HepG2 (cell line): ENCODE measurements around the gene SLC27A2. TPM values are rescaled to one million over a fixed set of nuclear protein-coding genes. Genes with fewer than 3 reads are reported as not detected.

Experiments
- ATAC-seq: fragments of 200-7000 bp; cut with Tn5 transposase; 3 replicates; pipeline ENCODE4 v1.9.1; 2020; ENCODE audit warnings: mild to moderate bottlenecking, moderate library complexity
- BruUV-seq: library from RNA; stranded (reverse); fragments of 400-500 nt; replicated peaks from 2 replicates; lab custom pipeline; 2021; lab: Mats Ljungman, UMichigan
- CTCF ChIA-PET: fragments of 300-600 bp; formaldehyde crosslinking; extraction: SDS; loops from one replicate; lab custom pipeline; 2021; ENCODE audit warnings: low total read pairs, inconsistent platforms, low intra/inter-chr PET ratio; lab: Yijun Ruan, JAX
- POLR2A ChIA-PET: fragments of 350-600 bp; sonication (Branson Sonifier 250); formaldehyde crosslinking; loops from one replicate; lab custom pipeline; 2020; ENCODE audit warnings: antibody characterized with exemption, inconsistent platforms; lab: Yijun Ruan, JAX
- DNase-seq: peaks from one replicate; pipeline ENCODE4 v3.0.0-alpha.2; 2015; ENCODE audit warnings: low spot score
- FAIRE-seq: peaks from 3 replicates; lab custom pipeline; 2011; peaks lifted over from hg19 to GRCh38; lab: Jason Lieb, UNC
- H2AFZ ChIP-seq: one replicate; pipeline ENCODE4 v1.6.1; 2011; ENCODE audit warnings: low read length, inconsistent platforms
- H3K27ac ChIP-seq: fragments of 300-600 bp; 3 replicates; pipeline ENCODE4 v1.8.0; 2011; ENCODE audit warnings: mixed run types, mild to moderate bottlenecking, mixed read lengths, low read length, inconsistent platforms; ENCODE audit not compliant: insufficient read depth; ENCODE audit errors: extremely low read length
- H3K27me3 ChIP-seq, 2 experiments: fragments of 200-600 bp in 1 of 2; 2 replicates in 1 of 2; 3 replicates in 1 of 2; pipeline versions ENCODE4 v1.6.0 to v1.8.0; 2011; ENCODE audit warnings: low read length in 2 of 2, mild to moderate bottlenecking in 2 of 2, moderate library complexity in 2 of 2, inconsistent platforms in 1 of 2; ENCODE audit not compliant: insufficient read depth in 2 of 2, control insufficient read depth in 1 of 2
- H3K36me3 ChIP-seq, 2 experiments: fragments of 200-600 bp in 1 of 2; replicated peaks in 1 of 2; 2 replicates in 1 of 2; 3 replicates in 1 of 2; pipeline versions ENCODE4 v1.5.1 to v1.8.0; 2011; ENCODE audit warnings: low read length in 2 of 2, inconsistent platforms in 1 of 2; ENCODE audit not compliant: insufficient read depth in 2 of 2, control insufficient read depth in 1 of 2
- H3K4me1 ChIP-seq: 2 replicates; pipeline ENCODE4 v1.5.1; 2012; ENCODE audit warnings: low read length, inconsistent platforms; ENCODE audit not compliant: insufficient read depth
- H3K4me2 ChIP-seq: 2 replicates; pipeline ENCODE4 v1.6.0; 2011; ENCODE audit warnings: low read depth, low read length, inconsistent platforms
- H3K4me3 ChIP-seq, 3 experiments: fragments of 200-600 bp in 1 of 3; sonication (generic), shearing (Covaris generic) in 1 of 3; replicated peaks in 1 of 3; 2 replicates each; pipeline ENCODE4 v1.5.1; 2011 to 2016; ENCODE audit warnings: low read length in 3 of 3, inconsistent platforms in 2 of 3, low read depth in 2 of 3, mild to moderate bottlenecking in 2 of 3, control low read depth in 1 of 3, mixed read lengths in 1 of 3; ENCODE audit not compliant: insufficient read depth in 1 of 3
- H3K79me2 ChIP-seq: one replicate; pipeline ENCODE4 v1.6.1; 2011; ENCODE audit warnings: low read length, inconsistent platforms; ENCODE audit not compliant: insufficient read depth
- H3K9ac ChIP-seq: 2 replicates; pipeline ENCODE4 v1.6.0; 2011; ENCODE audit warnings: mild to moderate bottlenecking, low read depth, low read length, inconsistent platforms; ENCODE audit not compliant: insufficient read depth
- H3K9me3 ChIP-seq: 2 replicates; pipeline ENCODE4 v1.5.1; 2012; ENCODE audit warnings: mild to moderate bottlenecking, low read length
- H4K20me1 ChIP-seq: 2 replicates; pipeline ENCODE4 v1.6.0; 2011; ENCODE audit warnings: inconsistent platforms, mild to moderate bottlenecking, low read length, moderate library complexity; ENCODE audit not compliant: insufficient read depth
- MEIS2 ChIP-seq: sonication (generic); formaldehyde crosslinking; IDR thresholded peaks from 2 replicates; pipeline ENCODE4 v1.9.0; 2021; ENCODE audit warnings: mild to moderate bottlenecking, missing genetic modification reagents
- MTA3 ChIP-seq: sonication (generic); formaldehyde crosslinking; IDR thresholded peaks from 2 replicates; pipeline ENCODE4 v1.4.0; 2020; ENCODE audit warnings: missing genetic modification reagents
- NFKBIZ ChIP-seq: IDR thresholded peaks from 2 replicates; pipeline ENCODE4 v1.6.1; 2018; ENCODE audit warnings: missing genetic modification reagents, missing compliant biosample characterization
- NR1H2 ChIP-seq: sonication (generic); formaldehyde crosslinking; IDR thresholded peaks from 2 replicates; pipeline ENCODE4 v1.8.1; 2022; ENCODE audit warnings: low read depth, missing genetic modification reagents, borderline replicate concordance
- PBX2 ChIP-seq: IDR thresholded peaks from 2 replicates; pipeline ENCODE4 v1.6.1; 2016; ENCODE audit warnings: control low read depth
- RFX1 ChIP-seq: fragments of 450-650 bp; IDR thresholded peaks from 2 replicates; pipeline ENCODE4 v1.6.1; 2017
- SP4 ChIP-seq: sonication (generic); formaldehyde crosslinking; IDR thresholded peaks from 2 replicates; pipeline ENCODE4 v1.8.1; 2023; ENCODE audit warnings: mild to moderate bottlenecking, missing genetic modification reagents
- ZBTB21 ChIP-seq: sonication (generic); formaldehyde crosslinking; IDR thresholded peaks from 2 replicates; pipeline ENCODE4 v1.4.0; 2020; ENCODE audit warnings: missing genetic modification reagents
- ZNF10 ChIP-seq: sonication (generic); formaldehyde crosslinking; IDR thresholded peaks from 2 replicates; pipeline ENCODE4 v1.4.0; 2020; ENCODE audit warnings: mild to moderate bottlenecking, low read depth, missing genetic modification reagents, borderline replicate concordance
- ZNF260 ChIP-seq: sonication (generic); formaldehyde crosslinking; IDR thresholded peaks from 2 replicates; pipeline ENCODE4 v1.4.0; 2020; ENCODE audit warnings: missing genetic modification reagents, low read depth, mild to moderate bottlenecking, borderline replicate concordance
- ZNF292 ChIP-seq: sonication (generic); formaldehyde crosslinking; IDR thresholded peaks from 2 replicates; pipeline ENCODE4 v1.8.1; 2022; ENCODE audit warnings: mild to moderate bottlenecking, low read depth, missing genetic modification reagents, borderline replicate concordance
- WGBS: methylation state at CpG from one replicate; pipeline ENCODE4 v1.1.6; 2017; ENCODE audit warnings: low lambda C conversion rate; 5-methylcytosine and 5-hydroxymethylcytosine counted together
- in situ Hi-C: cut with HindIII; loops from 2 replicates; pipeline ENCODE4 v1.10.0; 2017; ENCODE audit warnings: low pct_unique_long_range_greater_than_20kb; ENCODE audit not compliant: extremely low pct_ligation_motif_present
- intact Hi-C: fragments of 100-400 bp; cut with micrococcal nuclease; formaldehyde crosslinking; loops from one replicate; pipeline ENCODE4 v1.10.0; 2022; ENCODE audit not compliant: unreplicated experiment
- polyA plus RNA-seq, 8 experiments: library from polyadenylated mRNA; depleted of rRNA in 3 of 8; stranded (reverse) in 7 of 8; unstranded in 1 of 8; fragments of >200 nt; fragmentation: Illumina TruSeq in 4 of 8; extraction: Trizol in 4 of 8; gene quantifications; 2 replicates each; pipeline versions ENCODE4 v1.2.1 to v1.2.3, GENCODE V29; 2011 to 2016; ENCODE audit warnings: low read depth in 4 of 8, missing spikeins in 1 of 8, mixed read lengths in 1 of 8; ENCODE audit not compliant: insufficient read depth in 1 of 8
- total RNA-seq, 5 experiments: library from RNA; depleted of rRNA; stranded (reverse); fragments of >200 nt; fragmentation: Illumina TruSeq; extraction: Trizol; gene quantifications; 2 replicates each; pipeline ENCODE4 v1.2.3, GENCODE V29; 2016; ENCODE audit warnings: low read depth in 1 of 5
- TF ChIP-seq, protein P1 (sequence below): sonication (generic); formaldehyde crosslinking; IDR thresholded peaks from 2 replicates; pipeline ENCODE4 v1.4.0; 2020; ENCODE audit warnings: missing genetic modification reagents

The SLC27A2 gene
- total and polyA plus RNA-seq, 2 of the 13 experiments (the other 11 are each of a cell fraction or from before 2014, with no cell fraction given), result 14.6 to 23.4 TPM

DNA sequence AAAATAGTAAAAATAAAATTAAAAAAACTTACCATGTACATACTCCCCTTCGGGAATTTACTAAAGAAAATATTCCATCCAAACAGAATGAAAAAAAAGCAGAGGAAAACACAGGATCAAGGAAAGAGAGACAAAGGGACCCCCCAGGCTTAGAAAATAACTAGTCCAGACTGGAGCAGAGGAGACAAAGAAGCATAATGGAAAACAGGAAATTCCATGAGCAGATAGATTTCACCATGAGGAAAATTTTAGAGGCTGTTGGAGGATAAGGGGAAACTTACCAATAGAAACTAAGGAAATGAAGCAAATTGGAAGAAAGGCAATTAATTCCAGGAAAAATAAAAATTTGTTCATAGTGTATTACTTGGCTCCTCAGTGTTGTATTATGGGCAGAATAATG lies 36.7 kb downstream of the SLC27A2 start:
- H3K9me3 ChIP-seq, result no peaks in the 10 kb centered on the region
- ATAC-seq, result no peak
- ChIA-PET POLR2A (no interaction called here), CTCF (no interaction called here)
- no peak overlapping the region for H2AFZ ChIP-seq
- TF ChIP-seq NR1H2 (no peak), ZBTB21 (CRISPR knock-in tag) (no peak), ZNF10 (CRISPR knock-in tag) (no peak), SP4 (CRISPR knock-in tag) (no peak), ZNF260 (CRISPR knock-in tag) (no peak), RFX1 (no peak), NFKBIZ (CRISPR knock-in tag) (no peak), ZNF292 (CRISPR knock-in tag) (no peak)
- H3K36me3 ChIP-seq, result peaks cover 0 to 8% of the 10 kb centered on the region in 2 experiments; a peak in 3 of 5 replicates
- no peak overlapping the region for H3K9ac ChIP-seq
- 100% methylated on average over 1 of the region's 1 CpG for WGBS
- no peaks in the 10 kb centered on the region for H4K20me1 ChIP-seq
- intact Hi-C loops (no loop called here), in situ Hi-C loops (no loop called here)
- peaks cover 14% of the 10 kb centered on the region for H3K4me1 ChIP-seq
- no peak for FAIRE-seq
- DNase-seq, result no peak
- no peaks in the 10 kb centered on the region for H3K79me2 ChIP-seq
- no peaks in the 10 kb centered on the region for H3K27me3 ChIP-seq
- H3K4me3 ChIP-seq, result no peak overlapping the region
- no TSS peak for BruUV-seq
- no peak overlapping the region for H3K4me2 ChIP-seq
- no peak overlapping the region for H3K27ac ChIP-seq

DNA sequence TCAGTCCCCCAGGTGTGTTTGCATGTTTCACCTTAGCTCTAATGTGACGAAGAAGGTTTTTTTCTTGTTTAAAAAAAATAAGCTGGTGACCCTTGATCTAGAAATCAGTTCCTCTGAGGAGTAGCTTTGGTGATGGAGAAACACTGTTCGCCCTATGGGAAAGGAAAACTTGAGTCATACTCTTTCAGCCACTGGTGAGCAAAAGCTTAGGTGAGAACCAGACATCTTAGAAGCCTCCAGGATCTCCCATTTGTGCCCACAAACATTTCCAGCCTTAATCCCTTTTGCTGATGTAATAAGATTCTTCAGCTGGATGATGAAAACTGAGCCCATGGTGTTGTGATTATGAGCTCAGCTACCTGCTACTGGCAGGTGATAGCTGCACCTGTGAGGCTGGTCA lies 37.8 kb downstream of the SLC27A2 start:
- H3K79me2 ChIP-seq, result no peaks in the 10 kb centered on the region
- H3K9ac ChIP-seq, result no peak overlapping the region
- no peak for TF ChIP-seq MTA3 (CRISPR knock-in tag)
- TF ChIP-seq MEIS2 (CRISPR knock-in tag), result no peak
- TF ChIP-seq, protein P1, sequence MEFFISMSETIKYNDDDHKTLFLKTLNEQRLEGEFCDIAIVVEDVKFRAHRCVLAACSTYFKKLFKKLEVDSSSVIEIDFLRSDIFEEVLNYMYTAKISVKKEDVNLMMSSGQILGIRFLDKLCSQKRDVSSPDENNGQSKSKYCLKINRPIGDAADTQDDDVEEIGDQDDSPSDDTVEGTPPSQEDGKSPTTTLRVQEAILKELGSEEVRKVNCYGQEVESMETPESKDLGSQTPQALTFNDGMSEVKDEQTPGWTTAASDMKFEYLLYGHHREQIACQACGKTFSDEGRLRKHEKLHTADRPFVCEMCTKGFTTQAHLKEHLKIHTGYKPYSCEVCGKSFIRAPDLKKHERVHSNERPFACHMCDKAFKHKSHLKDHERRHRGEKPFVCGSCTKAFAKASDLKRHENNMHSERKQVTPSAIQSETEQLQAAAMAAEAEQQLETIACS (CRISPR knock-in tag), result no peak
- TF ChIP-seq PBX2 (CRISPR knock-in tag), result no peak
- peaks cover 0 to 11% of the 10 kb centered on the region in 2 experiments; a peak in 4 of 5 replicates for H3K36me3 ChIP-seq
- H3K27ac ChIP-seq, result no peak overlapping the region
- ChIA-PET CTCF (no interaction called here), POLR2A (no interaction called here)
- DNase-seq (no peak), ATAC-seq (no peak), FAIRE-seq (no peak)
- H2AFZ ChIP-seq, result no peak overlapping the region
- H4K20me1 ChIP-seq, result no peaks in the 10 kb centered on the region
- H3K4me1 ChIP-seq, result peaks cover 11% of the 10 kb centered on the region
- BruUV-seq, result no TSS peak
- no peaks in the 10 kb centered on the region for H3K27me3 ChIP-seq
- no peak overlapping the region for H3K4me3 ChIP-seq
- intact Hi-C loops, result no loop called here
- no peak overlapping the region for H3K4me2 ChIP-seq
- in situ Hi-C loops, result no loop called here
- WGBS, result 100% methylated on average over 2 of the region's 2 CpGs
- no peaks in the 10 kb centered on the region for H3K9me3 ChIP-seq
